ENCODE results near the gene PLA2G2C. TPM values are rescaled to one million over a fixed set of nuclear protein-coding genes. Genes with fewer than 3 reads are reported as not detected.

Gene PLA2G2C
- total and polyA plus RNA-seq, 5 experiments from 2014 or later = not detected

DNA sequence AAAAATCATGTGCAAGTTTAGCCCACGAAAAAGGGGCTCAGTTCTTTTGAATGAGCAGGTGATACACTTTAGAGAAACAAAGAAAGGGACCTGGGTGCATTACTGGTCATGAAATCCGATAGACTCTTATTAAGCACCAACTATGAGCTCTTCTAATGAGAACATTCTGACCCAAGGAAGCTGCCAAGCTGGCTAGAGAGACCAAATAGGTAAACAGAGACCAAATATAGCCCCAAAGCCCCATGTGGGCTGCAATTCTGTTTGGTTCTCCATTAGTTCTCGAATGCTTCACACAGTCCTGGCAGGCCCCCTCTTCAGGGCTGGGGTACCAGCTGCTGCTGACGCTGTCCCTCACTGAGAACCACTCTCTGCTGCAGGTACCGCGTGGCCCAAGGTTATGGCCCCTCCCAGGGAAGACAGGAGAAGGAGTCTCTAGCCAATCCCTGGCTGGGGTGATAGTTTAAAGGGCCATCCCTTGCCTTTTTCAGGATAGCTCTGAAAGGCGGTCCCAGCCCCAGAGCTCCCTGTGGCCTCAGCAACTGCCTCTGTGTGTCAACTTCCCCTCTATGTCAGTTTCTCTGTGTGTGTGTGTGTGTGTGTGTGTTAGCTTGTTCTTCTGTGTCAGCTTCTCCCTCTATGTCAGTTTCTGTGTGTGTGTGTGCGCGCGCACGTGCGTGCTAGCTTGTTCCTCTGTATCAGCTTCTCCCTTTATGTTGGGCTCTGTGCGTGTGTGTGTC, 7.5 kb downstream of the PLA2G2C start:
- DNase-seq = no peak
- Mint-ChIP-seq H3K9me3 (peaks cover 0 to 14% (median 0%) of the 10 kb centered on the region in 9 donors), H3K27me3 (peaks cover 0 to 2% (median 0%) of the 10 kb centered on the region in 5 donors), H3K4me1 (peaks cover 7 to 15% (median 8%) of the 10 kb centered on the region in 4 donors), H3K4me3 (no peak overlapping the region), H3K27ac (peak overlapping the region in 4 of 10 donors; percentile 16 to 47 (median 24)), H3K36me3 (no peaks in the 10 kb centered on the region)
- ATAC-seq = no peak
- POLR2A ChIA-PET = no interaction called here

DNA sequence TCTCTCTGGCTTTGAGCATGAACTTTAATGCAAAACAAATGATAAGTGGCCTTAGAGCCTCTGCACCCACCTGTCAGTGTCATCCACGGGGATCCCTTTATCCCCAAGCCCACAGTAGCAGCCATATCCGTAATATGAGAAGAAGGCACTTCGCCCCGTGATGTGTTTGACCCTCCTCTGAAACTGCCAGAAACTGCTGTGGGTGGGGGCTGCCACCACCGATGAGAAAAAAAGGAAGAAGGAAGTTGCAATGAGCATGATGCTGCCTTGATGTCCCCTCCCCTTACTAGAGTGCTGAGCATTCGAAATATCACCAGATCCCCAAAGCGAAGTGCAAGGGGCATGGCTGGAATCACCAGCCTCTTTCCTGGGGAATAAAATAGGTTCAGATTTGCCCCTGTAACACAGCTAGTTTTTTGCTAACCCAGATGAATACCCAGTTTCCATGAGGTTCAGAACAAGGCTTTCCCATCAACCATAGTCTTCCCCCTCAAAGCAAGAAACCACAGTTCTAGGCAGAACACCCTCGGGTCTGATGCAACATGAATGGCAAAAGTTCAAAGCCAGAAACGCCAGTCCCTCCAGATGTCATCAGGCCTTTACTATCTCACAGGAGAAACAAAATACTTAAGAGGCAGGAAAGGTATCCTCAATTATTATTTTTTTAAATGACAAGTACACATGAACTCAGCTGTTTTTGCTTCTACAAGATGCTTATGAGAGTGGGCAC, 11.2 kb downstream of the PLA2G2C start:
- Mint-ChIP-seq H3K36me3 (no peaks in the 10 kb centered on the region), H3K9me3 (peaks cover 0 to 10% (median 0%) of the 10 kb centered on the region in 9 donors), H3K27me3 (no peaks in the 10 kb centered on the region), H3K4me1 (peaks cover 5 to 18% (median 14%) of the 10 kb centered on the region in 4 donors), H3K27ac (no peak overlapping the region), H3K4me3 (no peak overlapping the region)
- POLR2A ChIA-PET = interaction anchor here (0.5 kb wide), 1 partner anchor 459 kb away, joined by 3 read pairs; no protein-coding TSS in a partner anchor
- DNase-seq (peak in 1 of 10 donors; percentile 22), ATAC-seq (no peak)

DNA sequence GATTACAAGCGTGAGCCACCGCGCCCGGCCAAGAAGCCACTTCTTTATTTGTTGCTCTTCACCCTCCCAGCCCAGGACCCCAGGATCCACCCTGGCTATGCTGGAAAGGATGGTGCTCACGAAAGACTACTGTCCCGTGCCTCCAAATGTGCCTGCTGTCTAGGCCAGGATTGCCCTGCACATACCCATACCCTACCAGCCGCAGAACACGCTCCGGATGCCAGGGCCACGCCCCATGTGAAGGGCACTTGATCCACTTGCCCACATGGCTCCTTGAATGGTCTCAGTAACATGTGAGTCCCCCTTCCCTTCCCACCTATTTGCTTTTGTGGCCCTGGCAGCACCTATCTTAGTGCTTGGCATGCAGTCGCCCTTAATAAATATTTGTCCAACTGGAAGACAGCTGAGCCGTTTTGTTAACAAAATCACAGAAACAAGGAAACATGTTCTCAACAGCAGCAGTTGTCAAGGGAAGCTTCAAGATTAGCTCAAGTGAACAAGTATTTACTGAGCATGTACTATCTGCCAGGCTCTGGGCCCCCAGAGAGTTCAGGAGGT, 14.2 kb downstream of the PLA2G2C start:
- Mint-ChIP-seq H3K27me3 (peaks cover 0 to 8% (median 0%) of the 10 kb centered on the region in 5 donors), H3K4me3 (no peak overlapping the region), H3K9me3 (peaks cover 0 to 3% (median 0%) of the 10 kb centered on the region in 9 donors), H3K36me3 (no peaks in the 10 kb centered on the region), H3K27ac (peak overlapping the region in 1 of 10 donors; percentile 22), H3K4me1 (peaks cover 5 to 18% (median 10%) of the 10 kb centered on the region in 4 donors)
- POLR2A ChIA-PET = no interaction called here
- ATAC-seq (no peak), DNase-seq (no peak)

DNA sequence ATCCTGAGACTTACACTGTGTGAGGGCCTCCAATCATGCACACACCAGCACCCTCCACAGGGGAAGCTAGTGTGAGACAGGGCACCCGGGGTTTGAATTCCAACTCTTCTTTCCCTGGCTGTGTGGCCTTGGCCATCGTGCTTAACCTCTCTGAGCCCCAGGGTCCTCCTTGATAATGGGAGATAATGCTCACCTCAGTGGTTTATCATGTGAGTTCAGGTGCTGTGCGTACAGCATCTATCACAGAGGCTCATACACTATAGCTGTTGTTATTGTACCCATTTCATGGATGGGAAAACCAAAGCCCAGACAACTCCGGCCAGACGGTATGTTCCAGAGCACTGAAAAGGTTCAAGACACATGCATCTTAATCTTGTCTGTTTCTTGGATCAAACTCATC, 16.4 kb downstream of the PLA2G2C start:
- Mint-ChIP-seq H3K9me3 (peaks cover 4 to 12% (median 7%) of the 10 kb centered on the region in 9 donors), H3K27me3 (peaks cover 0 to 15% (median 4%) of the 10 kb centered on the region in 5 donors), H3K36me3 (peaks cover 2 to 5% (median 4%) of the 10 kb centered on the region in 3 donors), H3K27ac (no peak overlapping the region), H3K4me3 (no peak overlapping the region), H3K4me1 (peaks cover 5 to 17% (median 7%) of the 10 kb centered on the region in 4 donors)
- DNase-seq = no peak
- no peak for ATAC-seq
- POLR2A ChIA-PET = no interaction called here

DNA sequence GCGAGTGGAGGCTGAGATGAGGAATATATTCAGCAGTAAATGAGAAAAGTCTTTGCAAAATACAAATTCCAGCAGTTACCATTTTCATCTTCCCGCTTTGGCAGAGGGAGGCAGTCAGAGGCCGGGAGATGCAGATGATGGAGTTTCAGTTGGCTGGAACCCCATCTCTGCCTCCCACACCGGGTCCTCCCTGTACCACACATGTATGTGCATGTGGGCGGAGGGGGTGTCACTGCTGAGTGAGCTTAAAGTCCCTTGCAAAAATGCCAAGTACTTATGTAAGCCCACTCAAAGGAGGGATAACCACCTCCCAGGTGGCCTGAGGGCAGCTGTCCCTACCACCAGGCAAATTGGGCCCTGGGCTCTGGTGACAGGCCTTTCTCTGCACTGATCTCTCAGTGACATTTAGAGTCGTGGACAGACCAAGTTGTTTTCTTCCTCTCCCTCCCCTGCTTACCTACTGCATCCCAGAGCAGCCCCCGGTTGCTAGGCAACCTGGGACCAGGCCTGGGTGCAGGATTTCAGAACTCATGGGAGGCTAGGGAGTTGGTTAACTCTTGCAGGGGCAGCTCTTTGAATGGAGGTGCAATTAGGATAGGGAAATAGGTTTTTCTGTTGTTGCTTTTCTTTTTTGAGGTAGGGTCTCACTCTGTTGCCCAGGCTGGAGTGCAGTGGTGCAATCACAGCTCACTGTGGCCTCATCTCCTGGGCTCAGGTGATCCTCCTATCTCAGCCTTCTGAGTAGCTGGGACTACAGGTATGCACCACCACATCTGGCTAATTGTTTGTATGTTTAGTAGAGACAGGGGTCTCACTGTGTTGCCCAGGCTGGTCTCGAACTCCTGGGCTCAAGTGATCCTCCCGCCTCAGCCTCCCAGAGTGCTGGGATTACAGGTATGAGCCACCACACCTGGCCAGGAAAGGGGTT, 17.5 kb downstream of the PLA2G2C start:
- H3K9me3 Mint-ChIP-seq = peaks cover 4 to 24% (median 18%) of the 10 kb centered on the region in 9 donors
- H3K36me3 Mint-ChIP-seq = peaks cover 2 to 10% (median 4%) of the 10 kb centered on the region in 3 donors
- POLR2A ChIA-PET = no interaction called here
- H3K27ac Mint-ChIP-seq = peak overlapping the region in 1 of 10 donors; percentile 57
- H3K4me3 Mint-ChIP-seq = no peak overlapping the region
- ATAC-seq (no peak), DNase-seq (no peak)
- H3K27me3 Mint-ChIP-seq = peaks cover 0 to 18% (median 6%) of the 10 kb centered on the region in 5 donors
- H3K4me1 Mint-ChIP-seq = peaks cover 5 to 14% (median 6%) of the 10 kb centered on the region in 4 donors

DNA sequence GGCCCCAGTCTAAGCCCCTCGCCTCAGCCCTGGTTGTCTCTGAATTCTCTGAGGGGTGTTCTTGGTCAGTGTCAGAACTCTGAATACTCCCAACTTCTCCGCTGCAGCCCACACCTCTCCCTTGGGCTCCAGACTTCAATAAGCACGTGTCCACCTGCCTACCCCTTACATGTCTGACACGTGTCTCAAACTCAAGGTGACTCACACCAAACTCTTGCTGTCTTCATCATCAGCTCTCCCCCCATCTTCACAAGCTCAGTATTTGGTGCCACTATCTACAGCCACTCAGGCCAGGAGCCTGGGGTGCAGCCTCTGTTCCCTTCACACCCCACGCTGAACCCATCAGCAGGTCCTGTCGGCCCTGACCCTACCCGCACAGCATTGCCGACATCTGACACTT, 19.2 kb downstream of the PLA2G2C start:
- H3K4me1 Mint-ChIP-seq = peaks cover 5 to 8% (median 5%) of the 10 kb centered on the region in 4 donors
- POLR2A ChIA-PET = no interaction called here
- peaks cover 0 to 18% (median 6%) of the 10 kb centered on the region in 5 donors for H3K27me3 Mint-ChIP-seq
- peaks cover 2 to 26% (median 7%) of the 10 kb centered on the region in 3 donors for H3K36me3 Mint-ChIP-seq
- DNase-seq (no peak), ATAC-seq (no peak)
- H3K4me3 Mint-ChIP-seq = no peak overlapping the region
- peaks cover 6 to 41% (median 34%) of the 10 kb centered on the region in 9 donors for H3K9me3 Mint-ChIP-seq
- H3K27ac Mint-ChIP-seq = peak overlapping the region in 1 of 10 donors; percentile 73

DNA sequence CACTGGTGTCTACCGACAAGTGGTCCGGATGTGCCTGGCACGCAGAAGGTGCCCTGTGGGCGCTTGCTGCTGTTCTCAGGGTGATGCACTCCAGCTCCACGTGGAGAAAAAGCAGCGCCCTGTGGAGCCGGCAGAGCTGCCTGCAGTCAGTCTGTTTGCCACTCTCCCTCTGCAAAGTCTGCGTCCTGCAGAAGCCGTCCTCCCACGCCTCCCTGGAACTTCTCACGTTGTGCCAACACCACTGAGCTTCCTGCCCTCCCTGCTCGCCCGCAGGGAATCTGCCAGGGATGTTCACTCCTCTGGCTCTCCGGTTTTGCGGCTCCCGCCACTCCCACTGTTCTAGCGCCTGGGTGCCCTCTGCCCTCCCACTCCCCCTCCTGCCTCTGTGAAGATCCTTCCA, 20.3 kb downstream of the PLA2G2C start:
- DNase-seq (no peak), ATAC-seq (no peak)
- H3K27ac Mint-ChIP-seq = no peak overlapping the region
- H3K36me3 Mint-ChIP-seq = peaks cover 2 to 30% (median 10%) of the 10 kb centered on the region in 3 donors
- POLR2A ChIA-PET = no interaction called here
- H3K9me3 Mint-ChIP-seq = peaks cover 7 to 51% (median 44%) of the 10 kb centered on the region in 9 donors
- peak overlapping the region in 1 of 10 donors; percentile 38 for H3K4me3 Mint-ChIP-seq
- peaks cover 0 to 18% (median 6%) of the 10 kb centered on the region in 5 donors for H3K27me3 Mint-ChIP-seq
- peaks cover 0 to 2% (median 1%) of the 10 kb centered on the region in 4 donors for H3K4me1 Mint-ChIP-seq

DNA sequence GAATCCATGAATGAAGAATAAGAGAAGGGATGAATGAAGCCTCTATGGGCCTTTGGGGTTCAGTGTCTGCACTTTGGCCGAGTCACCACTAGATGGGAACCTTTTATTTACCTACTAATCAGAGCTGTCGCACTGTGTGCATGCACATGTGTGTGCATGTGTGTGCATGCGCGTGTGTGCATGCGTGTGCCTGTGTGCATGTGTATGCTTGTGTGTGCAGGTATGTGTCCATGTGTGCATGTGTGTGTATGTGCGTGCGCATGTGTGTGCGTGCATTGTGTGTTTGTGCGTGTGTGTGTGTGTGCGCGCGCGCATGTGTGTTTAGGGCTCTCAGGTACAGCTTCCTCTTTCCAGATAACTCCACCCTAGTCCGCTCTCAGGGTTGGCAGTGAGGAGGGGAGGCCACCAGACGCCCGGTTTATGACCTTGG, 20.8 kb downstream of the PLA2G2C start:
- peaks cover 2 to 32% (median 11%) of the 10 kb centered on the region in 3 donors for H3K36me3 Mint-ChIP-seq
- H3K4me3 Mint-ChIP-seq = no peak overlapping the region
- no peak overlapping the region for H3K27ac Mint-ChIP-seq
- POLR2A ChIA-PET = no interaction called here
- peaks cover 0 to 2% (median under 1%) of the 10 kb centered on the region in 4 donors for H3K4me1 Mint-ChIP-seq
- DNase-seq (no peak), ATAC-seq (no peak)
- peaks cover 0 to 18% (median 6%) of the 10 kb centered on the region in 5 donors for H3K27me3 Mint-ChIP-seq
- H3K9me3 Mint-ChIP-seq = peaks cover 7 to 56% (median 44%) of the 10 kb centered on the region in 9 donors

DNA sequence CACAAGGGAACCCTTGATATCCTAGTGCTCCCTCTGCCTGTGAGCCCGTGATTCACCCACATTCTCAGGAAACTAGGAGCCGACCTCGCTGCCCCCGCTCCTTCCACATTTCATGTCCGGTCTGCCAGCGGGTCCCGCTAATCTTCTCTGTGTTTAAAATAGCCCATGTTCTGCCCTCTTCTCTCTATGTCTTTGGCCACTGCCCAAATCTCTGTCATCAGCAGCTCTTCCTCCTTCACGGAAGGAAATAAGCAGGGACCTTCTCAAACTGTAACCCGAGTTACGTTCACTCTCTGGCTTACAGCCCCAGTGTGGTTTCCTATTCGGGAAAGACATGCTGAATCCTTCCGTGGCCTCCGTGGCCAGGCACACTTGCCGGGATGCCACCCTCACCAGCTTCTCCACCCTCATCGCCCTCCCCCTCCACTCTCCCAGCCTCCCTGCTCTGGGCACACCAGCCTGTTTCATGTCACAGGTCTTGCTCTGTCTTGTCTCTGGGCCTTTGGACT, 21.6 kb downstream of the PLA2G2C start:
- Mint-ChIP-seq H3K36me3 (peaks cover 2 to 32% (median 13%) of the 10 kb centered on the region in 3 donors), H3K9me3 (peaks cover 7 to 64% (median 44%) of the 10 kb centered on the region in 9 donors), H3K4me3 (no peak overlapping the region), H3K4me1 (peaks cover 0 to 2% (median 0%) of the 10 kb centered on the region in 4 donors), H3K27me3 (peaks cover 0 to 18% (median 6%) of the 10 kb centered on the region in 5 donors), H3K27ac (peak overlapping the region in 1 of 10 donors; percentile 54)
- DNase-seq (no peak), ATAC-seq (no peak)
- POLR2A ChIA-PET = no interaction called here

DNA sequence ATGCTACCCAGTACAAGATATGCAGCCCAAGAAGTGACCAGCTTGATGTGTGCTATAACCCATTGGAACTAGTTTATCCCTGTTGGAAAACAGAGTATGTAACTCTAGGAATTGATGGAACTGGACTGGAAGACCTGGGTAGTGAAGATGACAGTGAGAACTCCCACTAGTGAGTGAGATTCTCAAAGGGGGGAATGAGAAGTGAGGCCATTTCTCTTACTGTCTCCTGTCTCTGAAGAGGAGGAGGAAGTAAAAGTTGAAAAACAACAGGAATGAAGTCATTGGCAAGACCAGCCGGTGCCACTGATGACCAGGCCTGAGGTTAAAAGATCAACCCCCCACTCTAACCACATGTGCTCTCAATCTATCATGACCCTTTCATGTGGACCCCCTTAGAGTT, 26.3 kb downstream of the PLA2G2C start:
- no peak for ATAC-seq
- H3K27me3 Mint-ChIP-seq = peaks cover 0 to 9% (median 3%) of the 10 kb centered on the region in 5 donors
- H3K36me3 Mint-ChIP-seq = peaks cover 0 to 34% (median 14%) of the 10 kb centered on the region in 3 donors
- H3K9me3 Mint-ChIP-seq = peaks cover 7 to 80% (median 38%) of the 10 kb centered on the region in 9 donors
- peaks cover 0 to under 1% (median 0%) of the 10 kb centered on the region in 4 donors for H3K4me1 Mint-ChIP-seq
- no peak for DNase-seq
- POLR2A ChIA-PET = no interaction called here
- H3K4me3 Mint-ChIP-seq = no peak overlapping the region
- no peak overlapping the region for H3K27ac Mint-ChIP-seq

DNA sequence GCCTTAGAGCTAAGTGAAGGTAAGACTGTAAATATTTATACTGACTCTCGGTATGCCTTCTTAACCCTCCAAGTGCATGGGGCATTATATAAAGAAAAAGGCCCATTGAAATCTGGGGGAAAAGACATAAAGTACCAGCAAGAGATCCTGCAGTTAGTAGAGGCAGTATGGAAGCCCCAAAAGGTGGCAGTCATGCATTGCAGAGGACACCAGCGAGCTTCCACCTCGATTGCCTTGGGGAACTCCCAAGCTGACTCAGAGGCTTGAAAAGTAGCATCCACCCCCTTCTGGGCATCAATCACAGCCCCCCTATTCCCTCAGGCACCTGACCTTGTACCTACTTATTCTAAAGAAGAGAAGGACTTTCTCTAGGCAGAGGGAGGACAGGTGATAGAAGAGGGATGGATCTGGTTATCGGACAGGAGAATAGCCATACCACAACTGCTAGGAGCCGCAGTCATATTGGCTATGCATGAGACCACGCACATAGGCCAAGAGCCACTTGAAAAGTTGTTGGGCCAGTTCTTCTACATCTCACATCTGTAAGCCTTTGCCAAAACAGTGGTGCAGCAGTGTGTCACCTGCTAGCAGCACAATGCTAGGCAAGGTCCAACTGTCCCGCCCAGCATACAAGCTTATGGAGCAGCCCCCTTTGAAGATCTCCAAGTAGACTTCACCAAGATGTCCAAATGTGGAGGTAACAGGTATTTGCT, 27.8 kb downstream of the PLA2G2C start:
- POLR2A ChIA-PET = no interaction called here
- Mint-ChIP-seq H3K27me3 (no peaks in the 10 kb centered on the region), H3K4me3 (no peak overlapping the region), H3K36me3 (peaks cover 0 to 26% (median 13%) of the 10 kb centered on the region in 3 donors), H3K4me1 (peaks cover 2 to 9% (median 6%) of the 10 kb centered on the region in 4 donors), H3K27ac (peak overlapping the region in 1 of 10 donors; percentile 38), H3K9me3 (peaks cover 6 to 65% (median 22%) of the 10 kb centered on the region in 9 donors)
- no peak for ATAC-seq
- DNase-seq = no peak

Data from naive thymus-derived CD8-positive, alpha-beta T cell (primary cell).